ENCODE measurements around the gene CYSTM1. TPM values are rescaled to one million over a fixed set of nuclear protein-coding genes. Genes with fewer than 3 reads are reported as not detected.

The CYSTM1 gene
- total and polyA plus RNA-seq, 8 donors, result 28.4 to 90.4 (median 35.1) TPM

GRCh38 chr5:140242890-140243585 is 68.0 kb downstream of the CYSTM1 start:
- ATAC-seq (peak; percentile 3), DNase-seq (peak in 1 of 4 donors; percentile 59)
- intact Hi-C loops (cut with DNase I), result loop anchor here (5.0 to 10.0 kb wide), 2 partner anchors 102 to 109 kb away; partner anchors contain the start of gene HBEGF (in 1 of the 2)
- no peaks in the 10 kb centered on the region for H3K9me3 ChIP-seq
- H3K4me1 ChIP-seq, result peaks cover 30 to 63% of the 10 kb centered on the region in 2 donors
- H3K4me3 ChIP-seq, result no peak overlapping the region
- no peaks in the 10 kb centered on the region for H3K27me3 ChIP-seq
- H3K27ac ChIP-seq, result no peak overlapping the region
- no peak for TF ChIP-seq CTCF (IDR thresholded peaks at IDR 0.05)
- H3K36me3 ChIP-seq, result peaks cover 0 to 38% of the 10 kb centered on the region in 2 donors

- H3K27ac ChIP-seq, result no peak overlapping the region
- no peaks in the 10 kb centered on the region for H3K9me3 ChIP-seq
- no peaks in the 10 kb centered on the region for H3K27me3 ChIP-seq
- no peak overlapping the region for H3K4me3 ChIP-seq
- ATAC-seq, result no peak
- no peak for TF ChIP-seq CTCF (IDR thresholded peaks at IDR 0.05)
- intact Hi-C loops (cut with DNase I), result loop anchor here (5.0 to 10.0 kb wide), 2 partner anchors 101 to 109 kb away; partner anchors contain the start of gene HBEGF (in 1 of the 2)
- no peak for DNase-seq
- peaks cover 30 to 63% of the 10 kb centered on the region in 2 donors for H3K4me1 ChIP-seq
- H3K36me3 ChIP-seq, result peaks cover 0 to 46% of the 10 kb centered on the region in 2 donors
Observed at GRCh38 chr5:140243706-140244250, 68.8 kb downstream of the CYSTM1 start.

- H3K4me3 ChIP-seq, result no peak overlapping the region
- ATAC-seq, result peak; percentile 79
- H3K4me1 ChIP-seq, result peaks cover 30 to 59% of the 10 kb centered on the region in 2 donors
- H3K27ac ChIP-seq, result peak overlapping the region in 1 of 2 donors; percentile 66
- DNase-seq, result peak; percentile 60 to 97 (median 92)
- no peaks in the 10 kb centered on the region for H3K27me3 ChIP-seq
- no peaks in the 10 kb centered on the region for H3K9me3 ChIP-seq
- intact Hi-C loops (cut with DNase I), result loop anchor here (5.0 to 10.0 kb wide), 2 partner anchors 100 to 108 kb away; partner anchors contain the start of gene HBEGF (in 1 of the 2)
- peaks cover 0 to 51% of the 10 kb centered on the region in 2 donors for H3K36me3 ChIP-seq
- TF ChIP-seq CTCF (IDR thresholded peaks at IDR 0.05), result peak; percentile 83 to 85
Observed at GRCh38 chr5:140244525-140245025, 69.6 kb downstream of the CYSTM1 start.

- intact Hi-C loops (cut with DNase I), result loop anchor here in 1 of 2 donors (10.0 kb wide), 1 partner anchor 99 kb away; the partner anchor contains the start of gene HBEGF
- no peak for TF ChIP-seq CTCF (IDR thresholded peaks at IDR 0.05)
- Histone ChIP-seq H3K4me3 (no peak overlapping the region), H3K27me3 (no peaks in the 10 kb centered on the region), H3K9me3 (no peaks in the 10 kb centered on the region), H3K4me1 (peaks cover 30 to 59% of the 10 kb centered on the region in 2 donors), H3K36me3 (peaks cover 0 to 58% of the 10 kb centered on the region in 2 donors), H3K27ac (peak overlapping the region; percentile 2 to 66)
- DNase-seq (no peak), ATAC-seq (no peak)
Observed at GRCh38 chr5:140245341-140245740, 70.4 kb downstream of the CYSTM1 start.

- no peaks in the 10 kb centered on the region for H3K27me3 ChIP-seq
- intact Hi-C loops (cut with DNase I), result loop anchor here in 1 of 2 donors (10.0 kb wide), 1 partner anchor 99 kb away; the partner anchor contains the start of gene HBEGF
- peak overlapping the region; percentile 58 to 66 for H3K27ac ChIP-seq
- no peaks in the 10 kb centered on the region for H3K9me3 ChIP-seq
- no peak for DNase-seq
- H3K4me1 ChIP-seq, result peaks cover 30 to 59% of the 10 kb centered on the region in 2 donors
- H3K4me3 ChIP-seq, result no peak overlapping the region
- peaks cover 0 to 64% of the 10 kb centered on the region in 2 donors for H3K36me3 ChIP-seq
- TF ChIP-seq CTCF (IDR thresholded peaks at IDR 0.05), result no peak
- no peak for ATAC-seq
Observed at GRCh38 chr5:140245926-140246325, 70.9 kb downstream of the CYSTM1 start.

Data from left lung (tissue), 10 donors.